ENCODE measurements around the gene ST3GAL4. TPM values are rescaled to one million over a fixed set of nuclear protein-coding genes. Genes with fewer than 3 reads are reported as not detected.

Gene ST3GAL4
- total RNA-seq, 4 donors from 2014 or later: 42.1 to 56.2 (median 47.2) TPM

DNA sequence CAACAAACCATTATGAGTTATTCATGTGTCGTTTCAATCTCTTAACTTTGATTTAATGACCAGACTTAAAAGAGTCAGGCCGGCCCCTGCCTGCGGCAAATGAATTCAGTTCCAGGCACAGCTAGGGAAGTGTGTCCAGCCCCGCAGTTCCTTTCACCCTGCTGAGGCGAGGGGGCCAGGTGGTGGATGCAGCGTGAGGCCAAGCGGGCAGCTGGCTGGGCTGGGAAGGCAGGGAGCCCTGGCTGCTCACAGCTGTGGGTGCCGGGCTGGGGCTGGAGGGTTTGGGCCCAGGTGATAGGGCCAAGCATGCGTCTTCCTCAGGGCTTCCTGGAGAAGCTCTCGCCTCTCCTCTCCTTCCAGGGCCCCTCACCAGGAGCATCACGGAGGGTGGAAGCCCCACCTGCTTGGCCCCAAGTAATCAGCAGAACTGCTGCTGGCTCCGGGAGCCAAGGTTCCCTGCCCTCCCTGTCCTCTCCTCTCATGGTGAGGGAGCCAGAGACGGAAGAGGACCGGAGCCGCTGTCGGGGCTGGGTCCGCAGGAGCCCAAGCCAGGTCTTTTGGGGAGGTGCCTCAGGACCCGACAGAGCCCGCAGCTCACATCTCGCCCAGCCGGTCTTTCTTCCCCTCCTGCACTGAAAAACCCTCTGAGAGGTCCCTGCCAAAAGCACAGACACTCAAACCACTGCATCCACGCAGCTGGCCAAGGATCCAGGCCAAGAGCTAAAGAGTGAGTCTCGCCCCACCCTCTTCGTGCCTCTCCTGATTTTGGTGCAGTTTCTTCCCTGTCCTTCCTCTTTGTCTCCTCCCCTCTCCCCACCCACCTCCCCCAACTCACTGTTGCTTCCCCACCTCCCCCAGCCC, 97.0 kb downstream of the ST3GAL4 start:
- ATAC-seq: no peak
- 40 to 43% methylated on average over 6 to 8 of the region's 24 CpGs for WGBS, 2 donors (ENCODE audit: low coverage in 1 of 2)
- H3K9me3 ChIP-seq: no peaks in the 10 kb centered on the region
- no peak overlapping the region for H3K27ac ChIP-seq
- H3K4me3 ChIP-seq: no peak overlapping the region
- peaks cover 54% of the 10 kb centered on the region for H3K27me3 ChIP-seq
- peaks cover 0 to 8% (median 5%) of the 10 kb centered on the region in 3 donors for H3K4me1 ChIP-seq
- TF ChIP-seq, protein P1, sequence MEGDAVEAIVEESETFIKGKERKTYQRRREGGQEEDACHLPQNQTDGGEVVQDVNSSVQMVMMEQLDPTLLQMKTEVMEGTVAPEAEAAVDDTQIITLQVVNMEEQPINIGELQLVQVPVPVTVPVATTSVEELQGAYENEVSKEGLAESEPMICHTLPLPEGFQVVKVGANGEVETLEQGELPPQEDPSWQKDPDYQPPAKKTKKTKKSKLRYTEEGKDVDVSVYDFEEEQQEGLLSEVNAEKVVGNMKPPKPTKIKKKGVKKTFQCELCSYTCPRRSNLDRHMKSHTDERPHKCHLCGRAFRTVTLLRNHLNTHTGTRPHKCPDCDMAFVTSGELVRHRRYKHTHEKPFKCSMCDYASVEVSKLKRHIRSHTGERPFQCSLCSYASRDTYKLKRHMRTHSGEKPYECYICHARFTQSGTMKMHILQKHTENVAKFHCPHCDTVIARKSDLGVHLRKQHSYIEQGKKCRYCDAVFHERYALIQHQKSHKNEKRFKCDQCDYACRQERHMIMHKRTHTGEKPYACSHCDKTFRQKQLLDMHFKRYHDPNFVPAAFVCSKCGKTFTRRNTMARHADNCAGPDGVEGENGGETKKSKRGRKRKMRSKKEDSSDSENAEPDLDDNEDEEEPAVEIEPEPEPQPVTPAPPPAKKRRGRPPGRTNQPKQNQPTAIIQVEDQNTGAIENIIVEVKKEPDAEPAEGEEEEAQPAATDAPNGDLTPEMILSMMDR (IDR thresholded peaks at IDR 0.05): no peak
- no peak for TF ChIP-seq POLR2A (IDR thresholded peaks at IDR 0.05)
- no peak for TF ChIP-seq EP300 (IDR thresholded peaks at IDR 0.05)
- no peak for TF ChIP-seq POLR2AphosphoS5 (IDR thresholded peaks at IDR 0.05)
- no peaks in the 10 kb centered on the region for H3K36me3 ChIP-seq

DNA sequence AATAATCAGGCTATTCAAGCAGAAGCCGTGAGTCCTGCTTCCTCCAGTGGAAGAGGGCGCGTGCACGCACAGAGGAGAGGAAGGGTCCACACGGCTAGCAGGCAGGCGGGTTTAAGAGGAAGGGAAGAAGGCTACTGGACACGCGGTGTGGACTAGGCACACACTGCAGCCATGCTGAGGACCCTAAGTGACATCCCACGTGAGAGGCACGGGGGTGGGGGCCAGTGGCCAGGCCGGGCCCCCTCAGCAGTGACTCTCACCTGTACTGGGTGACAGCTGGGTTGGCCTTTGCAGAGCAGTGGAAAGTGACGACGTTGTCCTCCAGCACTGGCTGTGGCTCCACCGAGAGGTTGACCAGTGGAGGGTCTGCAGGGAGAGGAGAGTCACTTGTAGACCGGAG, 100.6 kb downstream of the ST3GAL4 start:
- Histone ChIP-seq H3K36me3 (no peaks in the 10 kb centered on the region), H3K4me1 (peaks cover 0 to 8% (median 5%) of the 10 kb centered on the region in 3 donors), H3K27me3 (peaks cover 80% of the 10 kb centered on the region), H3K27ac (no peak overlapping the region), H3K4me3 (no peak overlapping the region), H3K9me3 (no peaks in the 10 kb centered on the region)
- 89 to 94% methylated on average over 3 to 8 of the region's 15 CpGs for WGBS, 2 donors (ENCODE audit: low coverage in 1 of 2)
- ATAC-seq: no peak
- TF ChIP-seq EP300 (IDR thresholded peaks at IDR 0.05) (no peak), POLR2A (IDR thresholded peaks at IDR 0.05) (no peak), POLR2AphosphoS5 (IDR thresholded peaks at IDR 0.05) (no peak)
- TF ChIP-seq, protein P1 (IDR thresholded peaks at IDR 0.05): no peak

DNA sequence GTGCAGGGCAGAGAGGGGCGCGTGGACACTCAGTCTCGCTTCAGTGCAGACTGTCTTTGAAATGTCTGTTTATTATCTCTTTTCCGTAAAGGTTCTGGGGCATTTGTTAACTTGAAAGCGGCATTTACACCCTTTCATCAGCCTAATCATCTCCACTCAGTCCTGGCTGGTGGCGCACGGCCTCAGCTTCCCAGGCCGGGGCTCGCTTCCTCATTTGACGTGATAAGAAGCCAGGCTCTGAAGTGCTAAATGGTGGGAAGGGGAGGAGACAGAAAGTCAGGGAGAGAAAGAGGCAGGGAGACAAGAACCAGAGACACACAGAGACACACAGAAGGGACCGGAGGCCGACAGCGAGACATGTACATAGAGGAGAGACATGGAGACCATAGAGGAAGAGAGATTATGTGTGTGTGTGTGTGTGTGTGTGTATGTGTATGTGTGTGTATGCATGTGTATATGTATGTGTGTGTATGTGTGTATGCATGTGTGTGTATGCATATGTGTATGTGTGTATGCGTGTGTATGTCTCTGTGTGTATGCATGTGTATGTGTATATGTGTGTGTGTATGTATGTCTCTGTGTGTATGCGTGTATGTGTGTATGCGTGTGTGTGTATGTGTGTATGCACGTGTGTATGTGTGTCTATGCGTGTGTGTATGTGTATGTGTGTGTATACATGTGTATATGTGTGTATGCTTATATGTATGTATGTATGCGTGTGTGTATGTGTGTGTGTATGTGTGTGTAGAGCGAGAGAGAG, 101.5 kb downstream of the ST3GAL4 start:
- ATAC-seq: no peak
- Histone ChIP-seq H3K4me1 (peaks cover 0 to 8% (median 5%) of the 10 kb centered on the region in 3 donors), H3K36me3 (no peaks in the 10 kb centered on the region), H3K4me3 (no peak overlapping the region), H3K27ac (no peak overlapping the region), H3K27me3 (peaks cover 78% of the 10 kb centered on the region), H3K9me3 (no peaks in the 10 kb centered on the region)
- 69 to 79% methylated on average over 13 to 14 of the region's 20 CpGs for WGBS, 2 donors (ENCODE audit: low coverage in 1 of 2)
- no peak for TF ChIP-seq POLR2A (IDR thresholded peaks at IDR 0.05)
- TF ChIP-seq POLR2AphosphoS5 (IDR thresholded peaks at IDR 0.05): no peak
- no peak for TF ChIP-seq EP300 (IDR thresholded peaks at IDR 0.05)
- TF ChIP-seq, protein P1 (IDR thresholded peaks at IDR 0.05): no peak

DNA sequence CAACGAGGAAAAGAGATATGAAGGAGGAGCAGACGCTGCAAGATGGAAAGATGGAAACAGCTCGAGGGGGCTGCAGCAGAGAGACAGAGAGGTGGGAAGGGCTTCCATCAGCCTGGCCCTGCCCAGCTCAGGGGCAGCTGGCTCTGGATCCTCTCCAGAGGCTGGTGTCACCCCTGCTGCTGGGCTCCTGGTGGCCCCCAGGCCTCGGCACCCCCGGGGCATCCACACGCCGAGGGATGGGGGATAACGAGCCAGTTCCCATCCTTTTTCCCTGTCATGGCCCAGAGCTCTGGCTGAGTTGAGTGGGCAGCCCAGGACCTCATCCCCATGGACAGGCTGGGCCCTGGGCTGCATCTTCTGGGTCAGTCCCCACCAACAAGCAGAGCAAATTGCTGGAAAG, 102.3 kb downstream of the ST3GAL4 start:
- Histone ChIP-seq H3K4me1 (peaks cover 0 to under 1% (median 0%) of the 10 kb centered on the region in 3 donors), H3K4me3 (no peak overlapping the region), H3K36me3 (no peaks in the 10 kb centered on the region), H3K9me3 (no peaks in the 10 kb centered on the region), H3K27ac (no peak overlapping the region), H3K27me3 (peaks cover 75% of the 10 kb centered on the region)
- WGBS, 2 donors (ENCODE audit: low coverage in 1 of 2): 60 to 76% methylated on average over 1 to 3 of the region's 8 CpGs
- no peak for ATAC-seq
- TF ChIP-seq EP300 (IDR thresholded peaks at IDR 0.05) (no peak), POLR2A (IDR thresholded peaks at IDR 0.05) (no peak), POLR2AphosphoS5 (IDR thresholded peaks at IDR 0.05) (no peak)
- TF ChIP-seq, protein P1 (IDR thresholded peaks at IDR 0.05): no peak
